Right atrium auricular region (tissue), 2 donors: ENCODE results near the gene CLDN8. TPM values are rescaled to one million over a fixed set of nuclear protein-coding genes. Genes with fewer than 3 reads are reported as not detected.

Experiments
- DNase-seq: peaks from one replicate; pipeline ENCODE4 v3.0.0-alpha.2; 2019; ENCODE audit warnings: low spot score
- H3K27ac ChIP-seq, 2 donors: fragments of 200-600 bp; sonication (generic); 1 replicate in 1 of 2; 2 replicates in 1 of 2; pipeline ENCODE4 v1.5.1; 2016 to 2019
- H3K27me3 ChIP-seq, 2 donors: fragments of 200-600 bp; sonication (generic); one replicate each; pipeline versions ENCODE4 v1.5.1 to v1.6.0; 2017 to 2019
- H3K36me3 ChIP-seq: fragments of 200-600 bp; sonication (generic); one replicate; pipeline ENCODE4 v1.5.1; 2016
- H3K4me1 ChIP-seq, 2 donors: fragments of 200-600 bp; sonication (generic); one replicate each; pipeline versions ENCODE4 v1.5.1 to v1.6.0; 2017 to 2019
- H3K4me3 ChIP-seq, 2 donors: fragments of 200-600 bp; sonication (generic); 1 replicate in 1 of 2; 2 replicates in 1 of 2; pipeline ENCODE4 v1.5.1; 2017 to 2019; ENCODE audit warnings: mild to moderate bottlenecking in 1 of 2, moderate library complexity in 1 of 2
- H3K9me3 ChIP-seq, 2 donors: fragments of 200-600 bp; sonication (generic); one replicate each; pipeline ENCODE4 v1.5.1; 2019
- CTCF ChIP-seq, 2 donors: fragments of 200-600 bp; sonication (generic); IDR thresholded peaks; one replicate each; pipeline ENCODE4 v1.5.1; 2019; ENCODE audit warnings: antibody characterized with exemption in 2 of 2
- total RNA-seq, 2 donors: library from RNA; depleted of rRNA; stranded (reverse); fragments of >200 nt; gene quantifications; one replicate each; pipeline ENCODE4 v1.1.0, GENCODE V29; 2016

Gene CLDN8
- total RNA-seq, 2 donors from 2014 or later, result not detected

GRCh38 chr21:30168086-30168485, 47.8 kb downstream of the CLDN8 start:
- H3K9me3 ChIP-seq, result no peaks in the 10 kb centered on the region
- H3K4me3 ChIP-seq, result no peak overlapping the region
- no peak overlapping the region for H3K27ac ChIP-seq
- no peaks in the 10 kb centered on the region for H3K36me3 ChIP-seq
- no peak for DNase-seq
- H3K4me1 ChIP-seq, result no peaks in the 10 kb centered on the region
- H3K27me3 ChIP-seq, result no peaks in the 10 kb centered on the region
- no peak for TF ChIP-seq CTCF (IDR thresholded peaks at IDR 0.05)

GRCh38 chr21:30166705-30167104, 49.2 kb downstream of the CLDN8 start, which contains the start of gene CLDN17:
TSS of gene CLDN17 (minus strand) at chr21:30166805. CDS start at chr21:30166617, 188 bp downstream.
- H3K36me3 ChIP-seq, result no peaks in the 10 kb centered on the region
- H3K27me3 ChIP-seq, result no peaks in the 10 kb centered on the region
- H3K9me3 ChIP-seq, result no peaks in the 10 kb centered on the region
- no peak within 1 kb of the TSS for H3K4me3 ChIP-seq
- no peak for TF ChIP-seq CTCF (IDR thresholded peaks at IDR 0.05)
- H3K27ac ChIP-seq, result no peak within 1 kb of the TSS
- DNase-seq, result no peak
- no peaks in the 10 kb centered on the region for H3K4me1 ChIP-seq

- no peak for TF ChIP-seq CTCF (IDR thresholded peaks at IDR 0.05)
- Histone ChIP-seq H3K27me3 (no peaks in the 10 kb centered on the region), H3K4me3 (no peak overlapping the region), H3K9me3 (no peaks in the 10 kb centered on the region), H3K27ac (no peak overlapping the region), H3K36me3 (no peaks in the 10 kb centered on the region), H3K4me1 (no peaks in the 10 kb centered on the region)
- DNase-seq, result no peak
These were observed 49.7 kb downstream of the CLDN8 start for GRCh38 chr21:30166171-30166570.

- H3K27me3 ChIP-seq, result no peaks in the 10 kb centered on the region
- no peak for DNase-seq
- no peak overlapping the region for H3K4me3 ChIP-seq
- H3K9me3 ChIP-seq, result no peaks in the 10 kb centered on the region
- no peak for TF ChIP-seq CTCF (IDR thresholded peaks at IDR 0.05)
- H3K4me1 ChIP-seq, result no peaks in the 10 kb centered on the region
- no peaks in the 10 kb centered on the region for H3K36me3 ChIP-seq
- no peak overlapping the region for H3K27ac ChIP-seq
These were observed 51.1 kb downstream of the CLDN8 start for GRCh38 chr21:30164796-30165195.

Other genes starting within 250 kb of the CLDN8 start
- gene CLDN17, start 49.3 kb downstream of the CLDN8 start, total RNA-seq, result not detected
- not detected for gene KRTAP24-1, start 66.9 kb upstream of the CLDN8 start, total RNA-seq
- not detected for gene KRTAP25-1, start 73.4 kb upstream of the CLDN8 start, total RNA-seq
- not detected for gene KRTAP26-1, start 104.2 kb upstream of the CLDN8 start, total RNA-seq
- gene KRTAP27-1, start 121.6 kb upstream of the CLDN8 start, total RNA-seq, result not detected
- gene KRTAP23-1, start 132.5 kb upstream of the CLDN8 start, total RNA-seq, result not detected
- not detected for gene KRTAP13-2, start 156.2 kb upstream of the CLDN8 start, total RNA-seq
- not detected for gene KRTAP13-1, start 179.9 kb upstream of the CLDN8 start, total RNA-seq
- gene KRTAP13-3, start 209.8 kb upstream of the CLDN8 start, total RNA-seq, result not detected
- not detected for gene KRTAP13-4, start 214.1 kb upstream of the CLDN8 start, total RNA-seq
- gene KRTAP15-1, start 224.2 kb upstream of the CLDN8 start, total RNA-seq, result not detected